ENCODE measurements around the gene SMAD6. TPM values are rescaled to one million over a fixed set of nuclear protein-coding genes. Genes with fewer than 3 reads are reported as not detected.

SMAD6 gene
- total RNA-seq, 1 experiment from 2014 or later, result 6.6 TPM

DNA sequence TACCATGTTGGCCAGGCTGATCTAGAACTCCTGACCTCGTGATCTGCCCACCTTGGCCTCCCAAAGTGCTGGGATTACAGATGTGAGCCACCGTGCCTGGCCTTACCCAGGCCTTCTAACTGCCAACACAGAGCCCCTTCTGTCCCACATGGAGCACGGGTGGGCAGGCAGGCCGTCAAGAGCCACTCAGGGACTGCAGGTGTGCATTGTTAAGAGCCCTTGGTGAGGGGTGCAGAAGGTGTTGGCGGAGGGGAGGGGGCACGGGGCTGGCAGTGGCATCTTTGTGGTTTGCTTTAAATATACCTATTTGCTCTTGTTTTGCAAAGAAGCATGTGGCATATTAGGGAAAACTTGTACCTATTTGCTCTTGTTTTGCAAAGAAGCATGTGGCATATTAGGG lies 37.3 kb downstream of the SMAD6 start:
- RAD21 ChIA-PET (ENCODE audit: low non-redundant PET in 1 of 2, low total read pairs in 2 of 2, uncharacterized antibody in 2 of 2, unreplicated experiment in 2 of 2), result no interaction called here
- no peaks in the 10 kb centered on the region for H3K79me2 ChIP-seq (ENCODE audit: insufficient read depth, low read length)

DNA sequence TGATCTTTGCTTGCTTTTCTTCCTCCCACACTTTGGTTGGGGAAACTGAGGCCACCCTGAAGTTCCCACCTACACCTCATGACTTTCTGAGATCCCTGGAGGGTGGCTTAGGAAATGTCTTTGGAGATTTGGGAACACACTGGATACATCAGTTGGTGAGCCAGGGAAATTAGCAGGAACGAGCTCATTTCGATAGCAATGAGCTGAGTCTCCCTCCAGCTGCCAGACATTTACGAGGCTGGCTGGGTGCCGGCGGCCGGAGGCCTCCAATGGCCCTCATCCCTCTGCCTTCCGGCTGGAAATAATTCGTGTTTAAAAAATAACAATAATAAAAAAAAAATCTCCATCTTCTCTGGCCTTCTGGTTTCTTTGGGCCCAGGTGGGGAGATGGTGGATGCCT lies 38.8 kb downstream of the SMAD6 start:
- intact Hi-C loops (cut with micrococcal nuclease), result no loop called here
- H3K27me3 ChIP-seq (ENCODE audit: insufficient read depth, low read length), result no peaks in the 10 kb centered on the region
- peaks cover 14 to 18% of the 10 kb centered on the region in 2 experiments for H3K4me1 ChIP-seq (ENCODE audit: control insufficient read depth in 1 of 2, insufficient read depth in 2 of 2, low read length in 2 of 2)
- no peak for ATAC-seq
- no peak overlapping the region for H3K4me2 ChIP-seq (ENCODE audit: low read length)
- no peak overlapping the region for H2AFZ ChIP-seq (ENCODE audit: low read depth, low read length, poor library complexity, severe bottlenecking)
- POLR2A ChIA-PET, result no interaction called here
- no peaks in the 10 kb centered on the region for H3K36me3 ChIP-seq (ENCODE audit: control insufficient read depth in 1 of 2, insufficient read depth in 2 of 2, low read length in 2 of 2)
- RAD21 ChIA-PET (ENCODE audit: low non-redundant PET in 1 of 2, low total read pairs in 2 of 2, uncharacterized antibody in 2 of 2, unreplicated experiment in 2 of 2), result no interaction called here
- no peak for TF ChIP-seq YY1 (IDR thresholded peaks at IDR 0.05; ENCODE audit: extremely low read depth, insufficient replicate concordance, low read depth, low read length)
- no peak for TF ChIP-seq FOSL1 (IDR thresholded peaks at IDR 0.05; ENCODE audit: low read depth)
- TF ChIP-seq ZNF274 (IDR thresholded peaks at IDR 0.05; ENCODE audit: low read depth, low read length), result no peak
- TF ChIP-seq TCF7L2 (IDR thresholded peaks at IDR 0.05; ENCODE audit: borderline replicate concordance, extremely low read depth, insufficient read depth, insufficient read length), result no peak
- TF ChIP-seq, protein P1, sequence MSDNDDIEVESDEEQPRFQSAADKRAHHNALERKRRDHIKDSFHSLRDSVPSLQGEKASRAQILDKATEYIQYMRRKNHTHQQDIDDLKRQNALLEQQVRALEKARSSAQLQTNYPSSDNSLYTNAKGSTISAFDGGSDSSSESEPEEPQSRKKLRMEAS (IDR thresholded peaks at IDR 0.05), result no peak
- no peak for TF ChIP-seq CEBPB (IDR thresholded peaks at IDR 0.05; ENCODE audit: low read depth)
- TF ChIP-seq, protein P2, sequence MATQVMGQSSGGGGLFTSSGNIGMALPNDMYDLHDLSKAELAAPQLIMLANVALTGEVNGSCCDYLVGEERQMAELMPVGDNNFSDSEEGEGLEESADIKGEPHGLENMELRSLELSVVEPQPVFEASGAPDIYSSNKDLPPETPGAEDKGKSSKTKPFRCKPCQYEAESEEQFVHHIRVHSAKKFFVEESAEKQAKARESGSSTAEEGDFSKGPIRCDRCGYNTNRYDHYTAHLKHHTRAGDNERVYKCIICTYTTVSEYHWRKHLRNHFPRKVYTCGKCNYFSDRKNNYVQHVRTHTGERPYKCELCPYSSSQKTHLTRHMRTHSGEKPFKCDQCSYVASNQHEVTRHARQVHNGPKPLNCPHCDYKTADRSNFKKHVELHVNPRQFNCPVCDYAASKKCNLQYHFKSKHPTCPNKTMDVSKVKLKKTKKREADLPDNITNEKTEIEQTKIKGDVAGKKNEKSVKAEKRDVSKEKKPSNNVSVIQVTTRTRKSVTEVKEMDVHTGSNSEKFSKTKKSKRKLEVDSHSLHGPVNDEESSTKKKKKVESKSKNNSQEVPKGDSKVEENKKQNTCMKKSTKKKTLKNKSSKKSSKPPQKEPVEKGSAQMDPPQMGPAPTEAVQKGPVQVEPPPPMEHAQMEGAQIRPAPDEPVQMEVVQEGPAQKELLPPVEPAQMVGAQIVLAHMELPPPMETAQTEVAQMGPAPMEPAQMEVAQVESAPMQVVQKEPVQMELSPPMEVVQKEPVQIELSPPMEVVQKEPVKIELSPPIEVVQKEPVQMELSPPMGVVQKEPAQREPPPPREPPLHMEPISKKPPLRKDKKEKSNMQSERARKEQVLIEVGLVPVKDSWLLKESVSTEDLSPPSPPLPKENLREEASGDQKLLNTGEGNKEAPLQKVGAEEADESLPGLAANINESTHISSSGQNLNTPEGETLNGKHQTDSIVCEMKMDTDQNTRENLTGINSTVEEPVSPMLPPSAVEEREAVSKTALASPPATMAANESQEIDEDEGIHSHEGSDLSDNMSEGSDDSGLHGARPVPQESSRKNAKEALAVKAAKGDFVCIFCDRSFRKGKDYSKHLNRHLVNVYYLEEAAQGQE (IDR thresholded peaks at IDR 0.05; ENCODE audit: low read depth), result no peak
- no peak for TF ChIP-seq POLR2AphosphoS5 (IDR thresholded peaks at IDR 0.05; ENCODE audit: low read depth, low read length)
- no peak for TF ChIP-seq SP1 (IDR thresholded peaks at IDR 0.05; ENCODE audit: low read depth)
- no peak overlapping the region for H3K4me3 ChIP-seq (replicated peaks in 1 of 2; ENCODE audit: low read depth in 1 of 2, low read length in 2 of 2)
- no peaks in the 10 kb centered on the region for H3K79me2 ChIP-seq (ENCODE audit: insufficient read depth, low read length)
- no TSS peak for BruUV-seq (replicated peaks)
- H3K9ac ChIP-seq (ENCODE audit: low read length), result no peak overlapping the region
- H3K9me2 ChIP-seq (ENCODE audit: insufficient read depth), result no peaks in the 10 kb centered on the region
- H3K27ac ChIP-seq (ENCODE audit: low read depth, low read length), result no peak overlapping the region
- no peaks in the 10 kb centered on the region for H3K9me3 ChIP-seq (ENCODE audit: control insufficient read depth in 1 of 2, insufficient read depth in 1 of 2, low read depth in 1 of 2, low read length in 2 of 2)
- no peak for DNase-seq (ENCODE audit: low read depth, low spot score)
- CTCF ChIA-PET, result no interaction called here
- no peaks in the 10 kb centered on the region for H4K20me1 ChIP-seq (ENCODE audit: insufficient read depth)

More for the DNA sequence above, 37.3 kb downstream of the SMAD6 start:
- Histone ChIP-seq H3K4me1 (ENCODE audit: control insufficient read depth in 1 of 2, insufficient read depth in 2 of 2, low read length in 2 of 2) (peaks cover 2 to 3% of the 10 kb centered on the region in 2 experiments; a peak in 3 of 4 replicates), H4K20me1 (ENCODE audit: insufficient read depth) (no peaks in the 10 kb centered on the region), H3K4me3 (replicated peaks in 1 of 2; ENCODE audit: low read depth in 1 of 2, low read length in 2 of 2) (no peak overlapping the region), H3K36me3 (ENCODE audit: control insufficient read depth in 1 of 2, insufficient read depth in 2 of 2, low read length in 2 of 2) (no peaks in the 10 kb centered on the region), H3K9me2 (ENCODE audit: insufficient read depth) (no peaks in the 10 kb centered on the region), H3K9me3 (ENCODE audit: control insufficient read depth in 1 of 2, insufficient read depth in 1 of 2, low read depth in 1 of 2, low read length in 2 of 2) (no peaks in the 10 kb centered on the region), H3K4me2 (ENCODE audit: low read length) (no peak overlapping the region), H3K9ac (ENCODE audit: low read length) (no peak overlapping the region), H3K27ac (ENCODE audit: low read depth, low read length) (no peak overlapping the region), H3K27me3 (ENCODE audit: insufficient read depth, low read length) (no peaks in the 10 kb centered on the region), H2AFZ (ENCODE audit: low read depth, low read length, poor library complexity, severe bottlenecking) (no peak overlapping the region)
- ATAC-seq (no peak), DNase-seq (ENCODE audit: low read depth, low spot score) (no peak)
- no TSS peak for BruUV-seq (replicated peaks)
- POLR2A ChIA-PET, result no interaction called here
- no peak for TF ChIP-seq ELF1 (IDR thresholded peaks at IDR 0.05; ENCODE audit: borderline replicate concordance, low read depth)
- no peak for TF ChIP-seq POLR2A (IDR thresholded peaks at IDR 0.05; ENCODE audit: borderline replicate concordance, extremely low read depth, insufficient read depth, insufficient read length)
- no peak for TF ChIP-seq EGR1 (IDR thresholded peaks at IDR 0.05; ENCODE audit: low read depth)
- no peak for TF ChIP-seq YY1 (IDR thresholded peaks at IDR 0.05; ENCODE audit: extremely low read depth, insufficient replicate concordance, low read depth, low read length)
- CTCF ChIA-PET, result interaction anchor here (0.7 kb wide), 1 partner anchor 17 kb away, joined by 5 read pairs; no protein-coding TSS in a partner anchor
- intact Hi-C loops (cut with micrococcal nuclease), result no loop called here

Data from HCT116 (cell line).